Trophoblast cell (in vitro differentiated cells and primary cell): ENCODE data around the gene AGXT2.

Experiments used
- DNase-seq, 2 donors: peaks; one replicate each; pipeline ENCODE4 v3.0.0-alpha.2; 2016
- H2AFZ ChIP-seq: 2 replicates; pipeline ENCODE4 v1.6.1; 2013; ENCODE audit warnings: low read length, moderate library complexity, mild to moderate bottlenecking; ENCODE audit not compliant: insufficient read depth, poor library complexity
- H2AK5ac ChIP-seq: 2 replicates; pipeline ENCODE4 v1.6.1; 2013; ENCODE audit warnings: mild to moderate bottlenecking, low read length
- H2BK120ac ChIP-seq: 2 replicates; pipeline ENCODE4 v1.6.1; 2013; ENCODE audit warnings: low read length, mild to moderate bottlenecking, moderate library complexity; ENCODE audit not compliant: insufficient read depth, poor library complexity
- H2BK12ac ChIP-seq: 2 replicates; pipeline ENCODE4 v1.6.1; 2013; ENCODE audit warnings: mild to moderate bottlenecking, low read length, moderate library complexity
- H2BK5ac ChIP-seq: 2 replicates; pipeline ENCODE4 v1.6.1; 2013; ENCODE audit warnings: low read length, low read depth, moderate library complexity, mild to moderate bottlenecking; ENCODE audit not compliant: poor library complexity
- H3K14ac ChIP-seq: 2 replicates; pipeline ENCODE4 v1.6.1; 2013; ENCODE audit warnings: mild to moderate bottlenecking, low read length
- H3K18ac ChIP-seq: 2 replicates; pipeline ENCODE4 v1.6.1; 2013; ENCODE audit warnings: mild to moderate bottlenecking, low read length
- H3K23ac ChIP-seq: 2 replicates; pipeline ENCODE4 v1.6.1; 2013; ENCODE audit warnings: low read length
- H3K27ac ChIP-seq: 2 replicates; pipeline ENCODE4 v1.5.1; 2013; ENCODE audit warnings: low read depth, mild to moderate bottlenecking, inconsistent platforms, low read length, moderate library complexity
- H3K27me3 ChIP-seq: 2 replicates; pipeline ENCODE4 v1.6.1; 2013; ENCODE audit warnings: inconsistent platforms, mild to moderate bottlenecking, low read length, moderate library complexity; ENCODE audit not compliant: insufficient read depth
- H3K36me3 ChIP-seq, 2 experiments: 1 replicate in 1 of 2; 2 replicates in 1 of 2; pipeline ENCODE4 v1.6.1; 2013; ENCODE audit warnings: low read length in 2 of 2, mild to moderate bottlenecking in 2 of 2, moderate library complexity in 1 of 2; ENCODE audit not compliant: insufficient read depth in 2 of 2, control insufficient read depth in 1 of 2
- H3K4ac ChIP-seq: 2 replicates; pipeline ENCODE4 v1.6.1; 2013; ENCODE audit warnings: low read depth, mild to moderate bottlenecking, low read length, moderate library complexity
- H3K4me1 ChIP-seq, 2 experiments: 1 replicate in 1 of 2; 2 replicates in 1 of 2; pipeline ENCODE4 v1.6.1; 2013; ENCODE audit warnings: low read length in 2 of 2, mild to moderate bottlenecking in 2 of 2, moderate library complexity in 1 of 2; ENCODE audit not compliant: insufficient read depth in 2 of 2, control insufficient read depth in 1 of 2
- H3K4me2 ChIP-seq: 2 replicates; pipeline ENCODE4 v1.6.1; 2013; ENCODE audit warnings: inconsistent platforms, mild to moderate bottlenecking, low read length, moderate library complexity
- H3K4me3 ChIP-seq: 2 replicates; pipeline ENCODE4 v1.5.1; 2013; ENCODE audit warnings: mild to moderate bottlenecking, low read depth, low read length, inconsistent platforms
- H3K79me1 ChIP-seq: one replicate; pipeline ENCODE4 v1.6.1; 2013; ENCODE audit warnings: low read length
- H3K79me2 ChIP-seq: 2 replicates; pipeline ENCODE4 v1.6.1; 2013; ENCODE audit warnings: low read length, mild to moderate bottlenecking; ENCODE audit not compliant: control insufficient read depth, insufficient read depth, poor library complexity
- H3K9ac ChIP-seq: 2 replicates; pipeline ENCODE4 v1.6.1; 2013; ENCODE audit warnings: mild to moderate bottlenecking, low read length
- H3K9me3 ChIP-seq: 2 replicates; pipeline ENCODE4 v1.6.1; 2013; ENCODE audit warnings: low read depth, mild to moderate bottlenecking, control low read depth, inconsistent platforms, low read length; ENCODE audit not compliant: insufficient read depth
- H4K12ac ChIP-seq: 2 replicates; pipeline ENCODE4 v1.6.1; 2013; ENCODE audit warnings: low read depth, mild to moderate bottlenecking, low read length, moderate library complexity
- H4K8ac ChIP-seq: 2 replicates; pipeline ENCODE4 v1.6.1; 2013; ENCODE audit warnings: low read depth, mild to moderate bottlenecking, low read length, moderate library complexity
- H4K91ac ChIP-seq: one replicate; pipeline ENCODE4 v1.6.1; 2013; ENCODE audit warnings: low read depth, mild to moderate bottlenecking, low read length, moderate library complexity
- whole genome bisulfite sequencing: extraction: QIAGEN DNeasy Blood & Tissue Kit; methylation state at CpG from one replicate; pipeline ENCODE4 v1.1.7; 2013; ENCODE audit warnings: missing lambda C conversion rate; ENCODE audit not compliant: insufficient read length, insufficient coverage; ENCODE audit errors: extremely low coverage; 5-methylcytosine and 5-hydroxymethylcytosine counted together

The AGXT2 gene

DNA sequence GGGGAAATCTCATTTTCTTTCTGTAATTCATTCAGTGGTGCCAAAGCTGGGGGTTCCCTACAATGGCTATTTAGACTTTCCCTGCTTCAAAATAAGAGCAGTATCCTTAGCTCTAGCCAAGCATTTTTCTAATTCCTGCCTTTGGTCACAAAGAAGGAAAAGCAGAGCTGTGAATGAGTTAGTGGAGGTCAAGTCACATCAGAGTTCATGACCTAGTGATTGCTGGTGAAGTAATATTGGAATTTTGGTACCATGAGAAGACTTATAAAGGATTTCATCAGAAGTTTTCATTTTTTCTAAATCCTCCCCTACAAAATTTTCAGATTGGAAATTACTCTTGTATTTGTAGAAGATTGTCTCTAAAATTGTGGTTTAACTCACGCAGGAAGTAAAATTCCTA is 90.4 kb downstream of the AGXT2 start:
- no peak overlapping the region for H2BK12ac ChIP-seq
- peak in 1 of 2 donors; percentile 7 for DNase-seq
- no peak overlapping the region for H3K23ac ChIP-seq
- no peak overlapping the region for H3K14ac ChIP-seq
- H3K18ac ChIP-seq: no peak overlapping the region
- H3K9ac ChIP-seq: no peak overlapping the region
- no peak overlapping the region for H3K4ac ChIP-seq
- H2AFZ ChIP-seq: no peak overlapping the region
- no peaks in the 10 kb centered on the region for H3K79me1 ChIP-seq
- no peak overlapping the region for H3K4me3 ChIP-seq
- no peak overlapping the region for H4K12ac ChIP-seq
- no peaks in the 10 kb centered on the region for H3K27me3 ChIP-seq
- H3K36me3 ChIP-seq: peaks cover 3 to 8% of the 10 kb centered on the region in 2 experiments
- no CpG with 5 or more reads among the region's 1 CpG for WGBS
- no peak overlapping the region for H4K91ac ChIP-seq
- H2BK120ac ChIP-seq: no peak overlapping the region
- no peak overlapping the region for H3K27ac ChIP-seq
- H4K8ac ChIP-seq: no peak overlapping the region
- no peak overlapping the region for H2BK5ac ChIP-seq
- H3K4me2 ChIP-seq: no peak overlapping the region
- peaks cover 0 to 4% of the 10 kb centered on the region in 2 experiments for H3K4me1 ChIP-seq
- no peaks in the 10 kb centered on the region for H3K79me2 ChIP-seq
- H2AK5ac ChIP-seq: no peak overlapping the region
- H3K9me3 ChIP-seq: no peaks in the 10 kb centered on the region
